ENCODE results near the gene MRPS17. TPM values are rescaled to one million over a fixed set of nuclear protein-coding genes. Genes with fewer than 3 reads are reported as not detected.

MRPS17 gene
- total RNA-seq, 4 donors from 2014 or later, result 14.0 to 38.3 (median 22.0) TPM

- H3K36me3 ChIP-seq, result no peaks in the 10 kb centered on the region
- DNase-seq (peak; percentile 67 to 83), ATAC-seq (peak; percentile 58 to 72)
- H3K27me3 ChIP-seq, result no peaks in the 10 kb centered on the region
- peak within 1 kb of the TSS; percentile 96 to 98 (median 97) for H3K27ac ChIP-seq
- intact Hi-C loops (cut with DNase I; ENCODE audit: low total_unique reads), result loop anchor here (1.0 to 10.0 kb wide), 4 partner anchors 12 to 390 kb away; partner anchors contain the start of genes CCT6A, PSPH and VOPP1
- peak; percentile 79 to 91 for TF ChIP-seq POLR2A (IDR thresholded peaks at IDR 0.05)
- TF ChIP-seq CTCF (IDR thresholded peaks at IDR 0.05 in 4 of 5, conservative IDR thresholded peaks at IDR 0.05 in 1 of 5), result peak; percentile 36 to 96 (median 86)
- in situ Hi-C loops (cut with MboI; ENCODE audit: low sequenced_read_pairs in 4 of 4), result loop anchor here in 2 of 4 donors (25.0 kb wide), 2 partner anchors 98 to 327 kb away; partner anchors contain the start of genes CCT6A (in 1 of the 2), PSPH (in 1 of the 2) and SUMF2 (in 1 of the 2)
- no peaks in the 10 kb centered on the region for H3K9me3 ChIP-seq
- peaks cover 42 to 47% of the 10 kb centered on the region in 2 donors for H3K4me1 ChIP-seq
- H3K4me3 ChIP-seq, result peak within 1 kb of the TSS; percentile 68 to 71 (median 70)
These were observed 12.8 kb downstream of the MRPS17 start, which contains the start of gene NIPSNAP2 for GRCh38 chr7:55964261-55965099. Gene NIPSNAP2, plus strand, starts transcription at chr7:55964585. Its CDS starts 25 bp downstream, at chr7:55964610.

GRCh38 chr7:55965100-55965470 is 13.4 kb downstream of the MRPS17 start:
- DNase-seq (no peak), ATAC-seq (no peak)
- H3K4me1 ChIP-seq, result peaks cover 46 to 51% of the 10 kb centered on the region in 2 donors
- H3K9me3 ChIP-seq, result no peaks in the 10 kb centered on the region
- intact Hi-C loops (cut with DNase I; ENCODE audit: low total_unique reads), result loop anchor here (10.0 kb wide), 1 partner anchor 390 kb away; the partner anchor contains the start of gene VOPP1
- peak overlapping the region; percentile 96 to 98 (median 97) for H3K27ac ChIP-seq
- H3K4me3 ChIP-seq, result peak overlapping the region; percentile 68 to 71 (median 70)
- TF ChIP-seq POLR2A (IDR thresholded peaks at IDR 0.05) (no peak), CTCF (IDR thresholded peaks at IDR 0.05 in 4 of 5, conservative IDR thresholded peaks at IDR 0.05 in 1 of 5) (no peak)
- H3K27me3 ChIP-seq, result no peaks in the 10 kb centered on the region
- in situ Hi-C loops (cut with MboI; ENCODE audit: low sequenced_read_pairs in 4 of 4), result loop anchor here in 2 of 4 donors (25.0 kb wide), 2 partner anchors 97 to 328 kb away; partner anchors contain the start of genes CCT6A (in 1 of the 2), PSPH (in 1 of the 2) and SUMF2 (in 1 of the 2)
- no peaks in the 10 kb centered on the region for H3K36me3 ChIP-seq

GRCh38 chr7:55965805-55966421 is 14.2 kb downstream of the MRPS17 start:
- Histone ChIP-seq H3K36me3 (no peaks in the 10 kb centered on the region), H3K27ac (peak overlapping the region; percentile 96 to 98 (median 97)), H3K4me1 (peaks cover 52 to 59% of the 10 kb centered on the region in 2 donors), H3K4me3 (peak overlapping the region; percentile 68 to 71 (median 70)), H3K9me3 (no peaks in the 10 kb centered on the region), H3K27me3 (no peaks in the 10 kb centered on the region)
- peak; percentile 83 to 89 for DNase-seq
- intact Hi-C loops (cut with DNase I; ENCODE audit: low total_unique reads) (loop anchor here (10.0 kb wide), 1 partner anchor 391 kb away; the partner anchor contains the start of gene VOPP1), in situ Hi-C loops (cut with MboI; ENCODE audit: low sequenced_read_pairs in 4 of 4) (loop anchor here in 2 of 4 donors (25.0 kb wide), 2 partner anchors 96 to 329 kb away; partner anchors contain the start of genes CCT6A (in 1 of the 2), PSPH (in 1 of the 2) and SUMF2 (in 1 of the 2))
- ATAC-seq, result peak; percentile 45 to 56
- TF ChIP-seq POLR2A (IDR thresholded peaks at IDR 0.05) (peak in 1 of 2 donors; percentile 64), CTCF (IDR thresholded peaks at IDR 0.05 in 4 of 5, conservative IDR thresholded peaks at IDR 0.05 in 1 of 5) (no peak)

DNA sequence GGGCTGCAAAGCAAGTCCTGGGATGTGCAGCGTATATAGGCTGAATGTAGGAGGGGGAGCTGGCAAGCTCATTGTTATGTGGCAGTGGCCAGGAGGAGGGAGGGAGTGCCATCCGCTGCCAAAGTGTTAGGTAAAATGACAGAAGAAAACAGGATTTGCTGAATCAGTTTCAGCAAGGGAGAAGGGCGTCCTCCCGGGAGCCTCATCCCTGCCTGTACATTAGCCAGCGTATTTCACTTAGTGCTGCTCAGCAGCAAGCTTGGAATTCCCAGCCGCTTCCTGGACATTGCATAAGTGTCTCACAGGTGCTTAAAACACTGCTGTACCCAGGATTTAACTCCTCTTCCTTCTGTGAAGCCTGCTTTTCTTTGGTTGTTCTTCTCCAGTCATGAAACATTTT is 15.2 kb downstream of the MRPS17 start:
- ATAC-seq (peak in 1 of 2 donors; percentile 39), DNase-seq (peak; percentile 56 to 82)
- TF ChIP-seq CTCF (IDR thresholded peaks at IDR 0.05 in 4 of 5, conservative IDR thresholded peaks at IDR 0.05 in 1 of 5) (no peak), POLR2A (IDR thresholded peaks at IDR 0.05) (peak; percentile 14 to 51)
- Histone ChIP-seq H3K27ac (peak overlapping the region; percentile 96 to 98 (median 97)), H3K4me3 (peak overlapping the region in 3 of 4 donors; percentile 69 to 71 (median 71)), H3K9me3 (no peaks in the 10 kb centered on the region), H3K27me3 (no peaks in the 10 kb centered on the region), H3K4me1 (peaks cover 60 to 68% of the 10 kb centered on the region in 2 donors), H3K36me3 (no peaks in the 10 kb centered on the region)
- intact Hi-C loops (cut with DNase I; ENCODE audit: low total_unique reads) (loop anchor here (10.0 kb wide), 1 partner anchor 392 kb away; the partner anchor contains the start of gene VOPP1), in situ Hi-C loops (cut with MboI; ENCODE audit: low sequenced_read_pairs in 4 of 4) (loop anchor here in 2 of 4 donors (25.0 kb wide), 2 partner anchors 95 to 330 kb away; partner anchors contain the start of genes CCT6A (in 1 of the 2), PSPH (in 1 of the 2) and SUMF2 (in 1 of the 2))
